ENCODE results near the gene MRPL51.
"Not testable (repeated sequence)": the region's sequence is repeated elsewhere in the genome, so short reads cannot be mapped to it uniquely, and the experiment has no call there.

- TF ChIP-seq POLR2A, CTCF (IDR thresholded peaks at IDR 0.05): not testable (repeated sequence)
These were observed 2.4 kb downstream of the MRPL51 start for GRCh38 chr12:6490673-6491072.
